NCI-H1694 treated with DMSO at 0.1 percent for 48 hours (cell line): ENCODE results near the gene CCDC92.

Source experiments
- DNase-seq: peaks from one replicate; lab custom pipeline; 2025; lab: John Stamatoyannopoulos, UW

Gene CCDC92, protein sequence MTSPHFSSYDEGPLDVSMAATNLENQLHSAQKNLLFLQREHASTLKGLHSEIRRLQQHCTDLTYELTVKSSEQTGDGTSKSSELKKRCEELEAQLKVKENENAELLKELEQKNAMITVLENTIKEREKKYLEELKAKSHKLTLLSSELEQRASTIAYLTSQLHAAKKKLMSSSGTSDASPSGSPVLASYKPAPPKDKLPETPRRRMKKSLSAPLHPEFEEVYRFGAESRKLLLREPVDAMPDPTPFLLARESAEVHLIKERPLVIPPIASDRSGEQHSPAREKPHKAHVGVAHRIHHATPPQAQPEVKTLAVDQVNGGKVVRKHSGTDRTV

DNA sequence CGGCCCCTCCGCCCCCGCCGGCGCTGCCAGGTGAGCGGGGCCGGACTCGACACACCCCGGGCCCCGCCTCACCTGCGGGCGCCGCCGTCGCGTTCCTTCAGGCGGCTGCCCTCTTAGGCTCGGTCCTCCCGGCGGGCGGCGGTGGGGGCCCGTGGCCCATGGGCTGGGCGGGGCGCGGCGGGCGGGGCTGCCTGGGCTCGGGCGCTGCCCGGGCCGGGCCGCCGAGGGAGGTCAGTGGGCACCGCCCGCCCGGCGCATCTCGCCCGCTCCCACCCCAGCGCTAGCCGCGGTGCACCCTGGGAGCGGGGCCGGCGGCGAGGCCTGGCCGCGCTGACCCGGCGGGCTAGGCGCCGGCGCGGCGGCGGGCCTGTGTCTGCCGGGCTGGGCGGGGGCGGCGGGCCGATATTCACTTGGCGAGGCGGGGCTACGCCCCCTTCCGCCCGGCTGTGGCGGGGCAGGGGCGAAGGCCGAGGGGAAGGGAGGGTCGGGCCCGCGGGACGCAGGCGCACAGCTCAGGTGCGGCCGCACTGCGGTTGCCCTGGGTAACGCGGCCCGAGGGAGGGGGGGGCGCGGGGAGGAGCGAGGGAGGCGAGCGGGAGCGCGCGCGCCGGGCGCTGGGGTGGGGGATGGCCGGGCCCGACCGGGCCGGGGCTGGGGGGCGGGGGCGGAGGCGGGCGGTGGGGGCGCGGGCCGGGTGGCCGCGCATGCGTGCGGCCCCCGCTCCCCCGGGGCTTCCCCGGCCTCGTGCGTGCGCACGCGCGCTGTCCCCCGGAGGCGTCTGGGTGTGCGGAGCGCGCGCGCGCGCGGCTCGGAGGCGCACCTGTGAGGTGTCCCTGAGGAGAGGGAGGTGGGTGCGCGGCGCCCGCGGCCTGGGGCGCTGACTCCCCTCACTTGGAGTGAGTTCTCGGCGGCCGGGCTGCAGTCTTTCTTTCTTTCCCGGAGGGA is at the start of gene CCDC92, which contains the start of gene ZNF664:
Gene CCDC92, minus strand, starts transcription at position 375 of the 945 bp plus-strand sequence. CDS start 28,526 bp downstream, outside the sequence.
Gene ZNF664, plus strand, starts transcription at position 759 of the 945 bp plus-strand sequence. CDS start 38,930 bp downstream, outside the sequence.
- peak; percentile 81 for DNase-seq

DNA sequence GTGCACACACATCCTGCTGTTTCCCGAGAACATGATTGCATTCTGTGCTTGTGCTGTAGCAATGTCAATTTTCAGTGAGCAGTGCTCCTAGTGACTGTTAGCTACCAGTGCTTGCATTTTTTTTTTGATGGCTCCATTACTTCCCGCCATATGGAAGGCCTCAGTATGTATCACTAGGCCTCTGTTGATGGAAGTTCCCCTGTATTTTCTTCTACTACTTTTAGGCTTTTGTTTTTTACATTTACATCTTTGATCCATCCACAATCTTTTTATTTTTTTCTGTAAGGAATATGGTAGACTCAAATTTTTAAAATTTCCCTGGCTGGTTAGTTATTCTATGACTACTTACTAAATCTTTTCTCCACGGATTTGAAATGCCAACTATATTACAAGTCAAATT is 49.5 kb upstream of the CCDC92 start:
- no peak for DNase-seq

DNA sequence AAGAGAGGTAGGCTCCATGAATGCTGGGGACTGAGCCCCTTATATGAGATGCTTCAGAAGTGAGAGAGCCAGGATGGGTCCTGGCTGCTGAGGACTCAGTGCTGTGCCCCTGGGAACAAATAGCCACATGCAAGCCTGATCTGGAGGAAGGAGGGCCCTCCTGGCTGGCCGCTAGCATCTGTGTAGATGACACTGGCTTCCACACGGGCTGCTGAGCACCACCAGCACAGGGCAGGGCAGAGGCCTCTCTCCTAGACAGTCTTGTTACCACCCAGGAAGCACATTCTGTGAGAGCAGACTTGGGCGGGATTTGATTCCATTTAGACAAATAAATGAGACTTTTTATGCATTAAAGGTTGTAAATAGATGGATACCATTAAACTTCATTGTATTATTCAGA is 48.4 kb upstream of the CCDC92 start:
- DNase-seq, result no peak

DNA sequence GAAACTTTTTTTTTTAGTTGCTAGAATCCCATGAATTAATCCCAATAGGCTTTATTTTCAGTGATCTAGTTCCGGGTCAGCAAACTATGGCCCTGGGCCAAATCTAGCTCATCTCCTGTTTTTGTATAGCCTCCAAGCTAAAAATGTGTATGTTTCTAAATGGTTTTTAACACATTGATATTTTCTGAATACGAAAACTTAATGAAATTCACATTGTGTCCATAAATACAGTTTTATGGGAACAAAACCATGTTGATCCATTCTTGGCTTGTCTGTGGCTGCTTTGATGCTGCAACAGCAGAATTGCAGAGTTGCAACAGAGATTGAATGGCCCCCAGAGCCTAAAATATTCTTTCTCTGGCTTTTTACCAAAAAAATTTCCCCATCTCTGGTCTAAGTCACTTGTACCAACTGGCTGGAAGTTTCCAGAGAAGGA is 47.9 kb upstream of the CCDC92 start:
- DNase-seq, result no peak

DNA sequence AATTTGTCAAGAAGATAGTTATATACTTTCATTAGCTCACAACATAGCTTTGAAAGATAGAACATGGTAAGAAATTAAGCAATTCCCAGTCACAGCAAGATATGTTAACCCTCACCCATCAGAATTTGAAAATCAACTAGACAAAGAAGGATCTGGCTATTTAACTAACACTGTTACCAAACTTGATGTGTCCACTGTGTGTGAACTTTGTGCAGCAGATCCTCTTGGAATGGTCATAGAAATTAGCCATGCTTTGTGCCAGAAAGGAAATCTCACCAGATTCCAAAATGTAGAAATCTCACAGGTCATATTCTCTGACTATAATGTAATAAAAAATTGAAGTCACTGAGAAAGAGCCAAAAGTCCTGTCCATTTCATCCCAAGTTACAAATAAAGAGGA is 46.5 kb upstream of the CCDC92 start:
- DNase-seq, result no peak

DNA sequence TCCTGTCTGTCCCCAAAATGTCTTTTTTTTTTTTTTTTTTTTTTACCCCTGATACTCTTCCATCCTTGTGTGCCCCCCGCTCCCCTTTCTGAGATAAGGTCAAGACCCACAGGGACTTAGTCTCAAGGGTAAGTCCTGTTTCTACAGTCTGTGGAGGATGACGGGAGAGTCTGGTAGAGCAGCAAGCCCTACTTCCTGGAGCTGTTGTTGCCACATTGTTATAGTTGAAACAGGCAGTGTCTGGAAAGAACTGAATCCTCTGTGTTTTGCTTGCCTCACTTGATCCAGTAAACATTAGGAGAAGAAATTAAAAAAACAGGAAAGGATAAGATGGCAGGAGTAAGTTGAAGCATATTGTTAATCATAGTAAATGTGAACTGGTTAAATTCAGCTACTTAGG is 45.9 kb upstream of the CCDC92 start:
- DNase-seq, result no peak

DNA sequence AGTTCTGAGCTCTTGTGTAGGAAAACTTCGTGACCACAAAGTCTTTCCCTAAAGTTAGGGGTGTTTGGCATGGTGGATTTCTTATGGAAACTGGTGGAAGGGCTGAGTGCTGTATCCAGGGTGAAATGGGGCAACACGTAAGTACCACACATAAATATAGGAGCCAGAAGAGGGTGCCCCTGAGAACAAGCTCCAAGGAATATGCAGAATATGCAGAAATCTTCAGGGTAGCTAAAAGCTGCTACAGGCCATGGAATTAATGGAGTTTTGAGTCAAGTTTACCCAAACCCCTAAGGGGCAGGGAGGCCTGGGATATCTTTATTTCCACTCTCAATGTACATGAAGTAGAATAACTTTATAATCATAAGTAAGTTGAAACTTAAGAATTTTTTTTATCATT is 44.4 kb upstream of the CCDC92 start:
- no peak for DNase-seq

DNA sequence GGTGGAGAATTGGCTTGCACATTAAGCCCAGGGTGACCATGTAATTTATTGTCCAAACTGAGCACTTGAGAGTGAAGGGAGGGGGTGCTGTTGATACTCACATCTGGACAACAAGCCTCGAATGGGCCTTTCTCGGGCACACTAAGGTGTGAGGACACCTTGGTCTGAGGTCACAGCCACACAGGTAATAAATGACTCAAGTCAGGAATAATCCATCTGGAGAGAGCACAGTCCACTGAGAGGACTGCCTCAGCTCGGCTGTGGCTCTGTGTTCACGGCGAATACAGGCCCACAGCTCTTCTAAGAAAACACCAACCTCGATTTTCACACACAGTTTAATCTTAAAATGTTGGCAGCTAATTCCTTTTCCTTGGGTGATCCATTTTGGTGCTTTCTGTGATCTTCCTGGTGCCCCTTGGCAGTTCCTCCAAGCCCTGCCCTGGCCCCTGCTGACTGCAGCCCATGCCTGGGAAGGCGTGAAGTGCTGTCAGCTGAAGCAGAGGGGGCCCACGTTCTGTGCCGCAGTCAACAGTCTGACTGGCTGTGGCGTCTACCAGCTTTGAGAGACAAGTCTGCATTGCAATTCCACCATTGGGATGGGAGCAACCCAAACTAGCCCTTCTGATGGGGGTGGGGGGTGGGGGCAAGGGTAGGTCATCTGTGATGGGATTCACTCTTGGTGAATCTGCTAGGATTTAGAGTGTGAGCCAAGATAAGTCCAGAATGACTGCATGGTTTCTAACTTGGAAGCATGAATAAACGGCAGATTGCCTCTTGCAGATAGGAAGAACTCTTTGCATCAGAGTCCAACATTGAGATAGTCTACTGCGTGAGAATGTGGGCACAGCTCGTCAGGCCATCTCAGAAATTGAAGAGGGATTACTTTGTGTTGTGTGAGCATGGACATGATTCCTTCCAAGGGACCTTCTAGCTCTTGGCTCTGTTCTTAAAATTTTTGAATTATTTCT is 43.1 kb upstream of the CCDC92 start:
- no peak for DNase-seq

DNA sequence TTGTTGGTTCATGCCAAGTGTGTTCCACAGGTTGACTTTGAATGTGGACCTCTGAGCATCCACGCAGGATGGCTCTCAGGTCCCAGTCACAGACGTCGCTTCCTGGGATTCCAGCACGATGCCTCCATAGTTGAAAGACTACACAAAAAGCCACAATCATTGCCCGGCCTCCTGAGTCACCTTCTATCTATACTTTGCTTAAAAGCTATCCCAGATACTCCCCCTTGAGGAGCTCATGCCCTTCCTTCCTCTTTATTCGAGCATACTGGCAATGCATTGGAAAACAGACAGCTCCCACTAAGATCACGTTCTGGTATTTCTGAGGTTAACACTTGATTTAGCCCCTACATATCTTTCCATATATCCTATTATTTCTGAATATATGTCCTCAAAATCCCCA is 40.4 kb upstream of the CCDC92 start:
- DNase-seq, result no peak

DNA sequence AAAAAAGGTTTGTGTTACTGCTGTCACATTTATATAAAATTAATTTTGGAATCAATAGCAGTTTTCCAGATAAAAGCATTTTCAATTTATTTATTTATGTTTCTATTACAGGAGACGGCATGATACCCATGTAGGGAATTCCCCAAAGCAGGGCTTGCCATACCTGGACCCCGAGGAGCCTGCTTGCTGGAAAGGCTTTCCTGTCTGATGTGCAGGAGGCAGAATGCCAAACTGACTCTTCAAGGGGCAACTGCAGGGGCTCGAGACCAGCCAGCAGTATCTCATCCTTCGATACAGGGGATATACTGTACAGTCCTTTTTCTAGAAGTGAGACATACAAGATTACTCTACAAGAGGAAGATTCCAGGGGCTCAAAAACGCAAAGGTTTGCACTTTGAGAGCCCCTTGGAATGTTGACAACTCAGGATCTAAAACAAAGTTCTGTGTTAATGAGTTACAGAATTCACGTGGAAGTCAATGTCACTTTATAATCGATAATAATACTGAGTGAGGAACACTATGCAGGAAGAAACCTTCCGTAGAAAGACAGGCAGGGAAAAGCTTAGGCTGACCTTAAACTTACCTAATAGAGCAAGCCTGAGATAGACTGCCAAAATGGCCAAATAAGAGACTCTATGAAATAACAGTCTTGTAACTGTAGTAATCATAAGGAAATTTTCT is 38.9 kb upstream of the CCDC92 start:
- DNase-seq, result no peak

DNA sequence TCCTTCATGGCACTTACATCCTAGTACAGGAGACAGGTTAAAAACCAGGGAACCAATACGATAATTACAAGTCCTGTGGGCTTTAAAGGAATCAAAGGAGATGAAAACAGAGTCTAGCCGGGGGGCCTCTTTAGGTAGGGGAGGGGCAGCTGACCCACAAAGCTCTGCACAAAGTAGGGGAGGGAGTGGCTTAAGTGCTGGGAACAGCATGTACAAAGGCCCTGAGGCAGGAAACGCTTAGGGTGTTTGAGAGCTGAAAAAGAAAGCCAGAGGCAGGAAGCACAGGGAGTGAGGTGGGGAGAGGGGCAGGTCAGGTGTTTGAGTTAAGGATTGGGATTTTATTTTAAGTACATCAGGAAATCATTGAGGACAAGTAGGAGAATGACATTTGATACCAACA is 38.1 kb upstream of the CCDC92 start:
- DNase-seq, result no peak

DNA sequence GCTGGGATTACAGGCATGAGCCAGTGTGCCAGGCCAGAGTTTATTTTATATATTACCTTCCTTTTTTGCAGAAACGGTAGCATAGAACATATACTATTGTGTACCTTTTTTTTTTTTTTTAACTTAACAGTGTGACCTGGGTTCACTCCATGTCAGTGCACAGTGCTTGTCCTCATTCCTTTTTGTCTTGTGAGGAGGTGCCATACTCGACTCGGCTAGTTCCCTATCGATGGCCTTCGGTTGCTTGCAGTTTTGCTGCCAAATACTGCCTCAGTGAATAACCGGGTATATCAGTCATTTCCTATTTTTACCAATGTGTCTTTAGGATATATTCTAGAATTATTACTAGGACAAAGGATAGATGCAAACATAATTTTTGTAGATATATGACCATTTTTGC is 37.1 kb upstream of the CCDC92 start:
- DNase-seq, result no peak

DNA sequence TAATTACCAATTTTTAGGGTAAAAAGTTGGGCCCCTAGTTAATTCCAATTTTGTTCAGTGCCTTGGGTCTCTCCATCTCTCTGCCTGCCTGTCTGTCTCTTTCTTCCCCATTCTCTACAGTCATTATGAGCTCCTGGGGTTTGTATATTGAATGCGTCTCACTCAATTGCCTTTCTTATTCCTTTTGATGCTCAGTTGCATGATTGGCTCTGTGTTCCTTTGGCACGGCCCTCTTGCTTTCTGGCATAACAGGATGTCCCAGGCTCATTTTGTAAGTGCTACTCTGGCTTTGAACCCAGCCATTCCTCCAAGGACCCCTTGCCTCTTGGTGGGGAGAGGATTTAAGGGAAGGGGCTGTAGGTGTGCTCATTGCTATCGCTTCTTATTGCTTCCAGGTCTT is 36.0 kb upstream of the CCDC92 start:
- no peak for DNase-seq

DNA sequence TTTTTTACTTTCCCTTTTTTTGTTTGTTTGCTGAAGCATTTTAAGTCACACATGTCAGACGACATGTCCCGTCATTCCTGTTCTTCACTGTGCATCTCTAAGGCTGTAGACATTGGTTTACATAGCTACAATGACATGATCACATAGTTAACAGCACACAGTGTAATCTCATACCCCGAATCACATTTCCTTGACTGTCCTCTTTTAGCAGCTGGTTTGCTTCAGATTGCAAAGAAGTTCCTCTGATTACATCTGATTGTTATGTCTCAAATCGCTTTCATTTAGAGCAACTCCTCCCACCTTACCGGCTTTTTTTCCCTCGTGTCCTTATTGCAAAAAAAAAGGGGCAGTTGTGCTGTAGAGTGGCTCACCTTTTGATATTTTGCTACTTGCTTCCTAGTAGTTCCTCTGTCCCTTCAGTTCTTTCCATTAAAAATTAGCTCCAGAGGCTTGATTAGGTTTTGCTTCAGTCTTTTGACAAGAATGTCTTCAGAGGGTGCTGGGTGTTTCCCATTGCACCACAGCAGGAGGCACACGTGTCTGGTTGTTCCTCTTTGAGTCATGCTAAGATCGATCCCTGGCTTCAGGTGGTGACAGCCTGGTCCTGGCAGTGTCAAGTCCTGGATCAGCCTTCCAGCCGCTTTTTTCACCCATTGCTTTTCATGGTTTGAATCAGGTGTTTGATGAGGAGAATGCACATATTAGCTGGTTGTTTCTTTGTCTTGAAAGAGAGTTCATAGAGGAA is 35.4 kb upstream of the CCDC92 start:
- DNase-seq, result no peak

DNA sequence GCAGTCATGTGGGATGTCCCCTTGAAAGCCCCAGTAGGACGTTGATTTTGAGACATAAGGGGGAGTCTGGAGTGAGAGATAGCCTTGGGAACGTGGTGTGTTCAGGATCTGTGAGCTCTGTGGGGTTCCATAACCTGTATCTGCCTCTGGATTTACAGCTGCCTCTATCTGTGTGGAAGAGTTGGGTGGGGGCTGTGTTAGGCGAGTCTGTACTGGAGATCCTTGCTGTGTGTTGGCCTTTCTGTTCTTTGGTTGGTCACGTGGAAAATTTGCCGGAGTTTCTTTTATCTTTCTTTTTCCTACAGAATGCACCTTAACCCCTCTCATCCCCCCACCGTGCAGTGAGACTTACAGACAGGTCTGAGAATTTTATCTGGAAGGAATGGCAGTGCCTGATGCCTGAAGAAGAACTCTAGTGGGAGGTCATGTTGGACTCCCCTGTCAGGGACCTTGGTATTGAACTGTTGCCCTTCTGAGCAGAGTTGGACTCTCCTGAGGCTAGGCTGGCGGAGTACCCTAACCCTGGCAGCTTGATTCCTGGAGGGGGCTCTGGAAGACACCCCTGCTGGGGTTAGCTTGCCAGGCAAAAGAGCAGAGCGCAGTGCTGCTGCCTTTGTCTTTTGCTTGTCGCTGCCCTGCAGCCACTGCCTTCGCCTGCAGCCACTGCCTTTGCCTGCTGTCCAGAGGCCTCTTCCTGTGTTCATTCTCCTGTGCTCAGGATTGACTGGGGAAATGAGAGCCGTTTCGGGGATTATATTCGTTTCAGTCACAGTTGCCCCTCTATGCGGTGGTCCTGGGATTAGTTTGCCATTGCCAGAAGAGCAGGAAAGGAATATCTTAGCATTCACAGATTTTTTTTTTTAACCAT is 34.4 kb upstream of the CCDC92 start:
- DNase-seq, result no peak

DNA sequence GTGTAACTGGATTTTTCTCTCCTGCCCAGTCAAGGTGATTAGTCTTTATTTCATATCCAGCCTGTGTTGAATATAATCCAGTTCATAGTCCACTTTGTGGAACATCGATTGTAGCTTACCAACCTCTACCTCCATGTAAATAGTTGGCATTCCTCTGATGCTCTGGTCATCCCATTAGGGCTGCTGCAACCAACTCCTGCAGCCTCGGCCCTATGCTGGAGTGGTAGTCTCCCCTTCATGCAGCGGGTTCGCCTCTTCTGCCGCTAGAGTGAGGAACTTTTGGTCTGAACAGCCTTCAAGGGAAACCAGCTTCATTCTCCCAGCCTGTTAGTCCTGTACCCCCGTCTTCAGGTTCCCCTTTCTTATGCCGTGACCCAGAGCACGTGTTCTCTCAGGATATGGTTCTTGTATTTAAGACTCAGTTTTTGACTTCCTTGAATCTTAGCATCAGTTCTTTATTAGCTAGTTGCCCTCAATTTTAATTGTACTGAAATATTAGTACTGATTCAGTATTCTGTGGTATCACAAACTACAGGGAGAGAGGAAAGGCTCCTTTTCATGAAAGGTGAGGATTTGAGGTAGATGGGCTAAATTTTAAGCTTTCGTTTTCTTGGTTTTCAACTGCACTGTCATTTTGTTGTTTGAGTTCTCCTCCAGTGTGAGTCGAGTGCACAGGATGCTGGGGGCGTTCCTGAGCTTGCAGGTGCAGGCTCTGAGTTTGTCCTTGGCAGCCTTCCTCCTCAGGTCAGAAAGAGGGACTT is 33.6 kb upstream of the CCDC92 start:
- DNase-seq, result no peak

DNA sequence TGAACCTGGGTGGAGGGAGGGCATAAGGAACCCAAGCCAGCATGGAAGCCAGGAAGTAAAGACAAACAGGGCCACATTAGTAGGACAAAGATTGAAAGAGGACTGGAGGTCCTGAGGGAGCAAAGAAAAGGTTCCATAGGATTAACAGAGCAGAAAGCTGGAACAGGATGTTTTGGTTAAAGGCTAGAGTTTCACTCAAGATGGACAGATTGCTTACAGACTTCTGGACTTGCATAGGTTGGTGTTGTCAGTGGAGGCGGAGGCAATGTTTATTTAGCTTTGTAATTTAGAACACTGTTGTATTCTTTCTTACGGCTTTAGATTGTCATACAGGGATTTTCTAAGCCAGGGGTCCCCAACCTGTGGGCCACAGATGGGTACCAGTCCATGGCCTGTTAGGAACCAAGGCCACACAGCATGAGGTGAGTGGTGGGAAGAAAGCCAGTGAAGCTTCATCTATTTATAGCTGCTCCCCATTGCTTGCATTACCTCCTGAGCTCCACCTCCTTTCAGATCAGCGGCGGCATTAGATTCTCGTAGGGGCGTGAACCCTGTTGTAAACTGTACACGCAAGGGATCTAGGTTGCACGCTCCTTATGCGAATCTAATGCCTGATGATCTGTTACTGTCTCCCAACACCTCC is 31.7 kb upstream of the CCDC92 start:
- DNase-seq, result no peak

DNA sequence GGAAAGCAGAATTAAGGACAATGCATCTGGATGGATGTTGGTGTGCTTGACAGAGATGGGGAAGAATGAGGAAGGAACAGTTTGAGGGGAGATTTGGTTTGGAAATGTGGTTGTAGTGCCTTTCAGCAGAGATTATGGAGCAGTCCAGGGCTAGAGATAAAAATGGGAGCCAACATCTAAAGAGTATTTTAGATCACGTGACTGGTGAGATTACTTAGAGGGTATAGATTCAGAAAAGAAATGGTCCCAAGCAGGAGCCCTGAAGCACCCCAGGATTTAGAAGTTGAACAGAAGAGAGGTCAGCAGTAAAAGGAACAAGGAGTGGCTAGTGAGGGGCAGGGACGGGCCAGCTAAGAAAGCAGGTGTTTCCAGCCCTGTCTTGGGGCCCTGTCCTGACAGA is 30.0 kb upstream of the CCDC92 start:
- no peak for DNase-seq
